ENCODE results near the gene FBXO46.

- TF ChIP-seq CTCF (conservative IDR thresholded peaks at IDR 0.05; ENCODE audit: low read length) = no peak
- TF ChIP-seq EZH2phosphoT487 (IDR thresholded peaks at IDR 0.05; ENCODE audit: borderline replicate concordance) = no peak
These were observed 59.8 kb downstream of the FBXO46 start for GRCh38 chr19:45670670-45671453.

Measured in Loucy (cell line).